ENCODE measurements around the gene ZSCAN10.

- TF ChIP-seq EP300 (IDR thresholded peaks at IDR 0.05), result no peak
- no peak for TF ChIP-seq CTCF (IDR thresholded peaks at IDR 0.05)
- TF ChIP-seq POLR2A (IDR thresholded peaks at IDR 0.05), result no peak
- no peak for TF ChIP-seq POLR2AphosphoS5 (IDR thresholded peaks at IDR 0.05)
These were observed 10.6 kb downstream of the ZSCAN10 start for GRCh38 chr16:3088450-3088849.

Measured in sigmoid colon (tissue), 4 donors.